Activated CD4-positive, alpha-beta T cell treated with anti-CD3 and anti-CD28 coated beads, Interleukin-2, amount 50 U/mL, for 1 hour (primary cell): ENCODE results near the gene MEX3D.

Source experiments
- DNase-seq: peaks from one replicate; pipeline ENCODE4 v3.0.0-alpha.2; 2020

Gene MEX3D

GRCh38 chr19:1592755-1593500 lies 24.8 kb upstream of the MEX3D start, which contains the start of gene MBD3:
MBD3 (minus strand) TSS chr19:1592865; CDS start chr19:1592631, 234 bp downstream.
- peak; percentile 84 for DNase-seq

- peak; percentile 79 for DNase-seq
Observed at GRCh38 chr19:1592024-1592754, 24.1 kb upstream of the MEX3D start.

- DNase-seq, result no peak
Observed at GRCh38 chr19:1591421-1592023, 23.4 kb upstream of the MEX3D start.

GRCh38 chr19:1590641-1591397 lies 22.7 kb upstream of the MEX3D start:
- DNase-seq, result peak; percentile 28

GRCh38 chr19:1587872-1588271 lies 19.7 kb upstream of the MEX3D start:
- DNase-seq, result no peak

- DNase-seq, result no peak
Observed at GRCh38 chr19:1585243-1585580, 17.1 kb upstream of the MEX3D start.

GRCh38 chr19:1584500-1585242 lies 16.5 kb upstream of the MEX3D start:
- DNase-seq, result no peak

GRCh38 chr19:1582201-1582600 lies 14.1 kb upstream of the MEX3D start:
- DNase-seq, result no peak

GRCh38 chr19:1580957-1581356 lies 12.8 kb upstream of the MEX3D start:
- no peak for DNase-seq

GRCh38 chr19:1580382-1580781 lies 12.3 kb upstream of the MEX3D start:
- no peak for DNase-seq

- no peak for DNase-seq
Observed at GRCh38 chr19:1579222-1579621, 11.1 kb upstream of the MEX3D start.

- DNase-seq, result no peak
Observed at GRCh38 chr19:1577929-1578618, 9.9 kb upstream of the MEX3D start.

GRCh38 chr19:1577090-1577928 lies 9.2 kb upstream of the MEX3D start:
- no peak for DNase-seq

- DNase-seq, result no peak
Observed at GRCh38 chr19:1576242-1577089, 8.3 kb upstream of the MEX3D start.

- no peak for DNase-seq
Observed at GRCh38 chr19:1575323-1576241, 7.5 kb upstream of the MEX3D start.

GRCh38 chr19:1574354-1575136 lies 6.4 kb upstream of the MEX3D start:
- no peak for DNase-seq

- DNase-seq, result no peak
Observed at GRCh38 chr19:1572795-1573194, 4.7 kb upstream of the MEX3D start.

GRCh38 chr19:1571358-1571757 lies 3.2 kb upstream of the MEX3D start:
- no peak for DNase-seq
